Thoracic aorta (tissue), 2 donors: Measurements from ENCODE around the gene POLE2. TPM values are rescaled to one million over a fixed set of nuclear protein-coding genes. Genes with fewer than 3 reads are reported as not detected.
A peak's percentile ranks its signal among the peaks of the same experiment; 100 is the strongest.
"Not testable (repeated sequence)": the region's sequence is repeated elsewhere in the genome, so short reads cannot be mapped to it uniquely, and the experiment has no call there.

Source experiments
- ATAC-seq: fragments of 150-250 bp; one replicate; pipeline ENCODE4 v1.8.0; 2017; ENCODE audit warnings: low read depth; ENCODE audit not compliant: insufficient number of reproducible peaks, low FRiP score
- DNase-seq: peaks from one replicate; pipeline ENCODE4 v3.0.0-alpha.2; 2020; ENCODE audit warnings: low spot score
- H3K27ac ChIP-seq, 2 donors: fragments of 200-600 bp; sonication (generic); 1 replicate in 1 of 2; 2 replicates in 1 of 2; pipeline ENCODE4 v1.5.1; 2016; ENCODE audit warnings: mild to moderate bottlenecking in 2 of 2, moderate library complexity in 2 of 2
- H3K27me3 ChIP-seq: fragments of 200-600 bp; sonication (generic); replicated peaks from 2 replicates; pipeline ENCODE4 v1.6.0; 2016; ENCODE audit warnings: mild to moderate bottlenecking; ENCODE audit not compliant: insufficient read depth
- H3K36me3 ChIP-seq: fragments of 200-600 bp; sonication (generic); one replicate; pipeline ENCODE4 v1.5.1; 2016
- H3K4me1 ChIP-seq, 2 donors: fragments of 200-600 bp; sonication (generic); 1 replicate in 1 of 2; 2 replicates in 1 of 2; pipeline versions ENCODE4 v1.5.1 to v1.6.0; 2016; ENCODE audit warnings: low read depth in 2 of 2, mild to moderate bottlenecking in 1 of 2; ENCODE audit not compliant: control insufficient read depth in 1 of 2
- H3K4me3 ChIP-seq: fragments of 200-600 bp; sonication (generic); 2 replicates; pipeline ENCODE4 v1.5.1; 2016; ENCODE audit warnings: mild to moderate bottlenecking
- H3K9me3 ChIP-seq: fragments of 200-600 bp; sonication (generic); 2 replicates; pipeline ENCODE4 v1.5.1; 2016
- total RNA-seq, 2 donors: library from RNA; depleted of rRNA; stranded (reverse); fragments of >200 nt; gene quantifications; one replicate each; pipeline versions ENCODE4 v1.1.0 to v1.2.3, GENCODE V29; 2016
- TF ChIP-seq, protein P1 (sequence below): fragments of 200-600 bp; sonication (generic); IDR thresholded peaks from one replicate; pipeline ENCODE4 v1.5.1; 2019; ENCODE audit warnings: antibody characterized with exemption

Gene POLE2
- total RNA-seq, 2 donors from 2014 or later, result 0.27 to 9.1 TPM

DNA sequence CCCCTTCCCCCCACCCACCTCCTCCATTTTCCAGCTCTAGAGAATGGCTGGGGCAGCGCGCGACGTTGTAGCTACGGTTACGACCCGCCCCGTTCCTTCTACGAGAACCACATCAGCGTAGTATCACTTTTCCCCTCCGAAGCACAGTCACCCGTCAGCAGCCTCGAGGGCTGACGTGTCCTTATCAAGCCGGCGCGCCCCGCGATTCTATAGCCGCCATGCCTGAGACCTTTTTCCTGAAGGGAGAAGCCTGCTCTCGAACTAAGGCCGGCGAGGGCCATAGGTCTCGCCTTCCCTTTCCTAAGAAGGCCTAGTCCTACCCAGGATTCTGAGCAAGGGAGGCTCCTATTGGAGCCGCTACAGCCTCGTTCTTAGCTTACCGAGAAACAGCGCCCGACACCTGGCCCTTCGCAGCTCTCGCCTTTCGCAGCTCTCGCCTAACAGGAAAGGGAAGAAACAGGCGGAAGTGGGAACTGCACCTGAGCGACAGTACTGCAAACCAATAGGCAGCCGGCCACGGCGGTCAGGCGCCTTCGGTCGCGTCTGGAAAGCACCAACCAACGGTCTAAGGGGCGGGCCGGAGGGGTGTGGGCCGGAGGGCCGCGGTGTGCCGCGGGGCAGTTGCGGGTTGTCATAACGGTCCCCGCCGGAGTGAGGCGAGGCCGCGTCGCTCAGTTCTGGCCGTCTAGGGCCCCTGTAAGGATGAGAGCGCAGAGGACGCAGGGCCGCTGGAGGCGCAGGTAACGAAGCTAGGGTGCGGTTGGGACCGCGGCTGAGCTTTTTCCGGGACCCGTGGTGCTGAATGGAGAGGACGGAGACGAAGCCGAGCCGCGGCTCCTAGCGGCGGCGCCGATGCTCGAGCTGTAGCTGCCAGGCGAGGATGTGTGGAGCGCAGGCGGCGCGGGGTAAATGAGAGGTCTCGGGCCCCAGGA, 67.6 kb downstream of the POLE2 start, which contains the start of the genes MGAT2 and RPL36AL:
TSS of gene MGAT2 (plus strand) at position 618 of the 932 bp plus-strand sequence. CDS start 470 bp downstream, outside the sequence.
TSS of gene RPL36AL (minus strand) at position 445 of the 932 bp plus-strand sequence. CDS start 1,522 bp downstream, outside the sequence.
- H3K4me3 ChIP-seq, result peak within 1 kb of the TSS; percentile 95

DNA sequence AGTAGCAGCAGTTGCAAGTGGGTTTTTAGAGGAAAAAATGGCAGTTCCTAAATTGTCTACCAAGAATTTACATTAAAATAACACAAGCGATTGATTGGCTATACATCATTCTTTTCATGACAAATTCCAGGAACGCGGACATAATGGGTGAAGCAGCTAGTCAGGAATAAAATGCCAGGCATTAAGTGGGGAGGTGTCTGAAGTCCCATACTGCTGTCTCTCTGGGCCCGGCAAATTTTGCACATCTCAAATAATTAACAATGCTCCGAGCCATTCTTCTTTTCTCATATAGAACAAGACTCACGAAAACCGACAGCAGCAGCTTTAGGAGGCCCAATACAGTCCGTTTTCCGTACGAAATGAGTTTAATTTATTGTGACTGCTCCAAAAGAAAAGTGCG, 68.3 kb downstream of the POLE2 start:
- Histone ChIP-seq H3K9me3 (no peaks in the 10 kb centered on the region), H3K27me3 (no peaks in the 10 kb centered on the region), H3K36me3 (peaks cover 4% of the 10 kb centered on the region), H3K27ac (peak overlapping the region; percentile 96 to 98), H3K4me1 (peaks cover 31 to 50% of the 10 kb centered on the region in 2 donors), H3K4me3 (peak overlapping the region; percentile 95)
- no peak for ATAC-seq
- DNase-seq, result no peak
- TF ChIP-seq, protein P1, sequence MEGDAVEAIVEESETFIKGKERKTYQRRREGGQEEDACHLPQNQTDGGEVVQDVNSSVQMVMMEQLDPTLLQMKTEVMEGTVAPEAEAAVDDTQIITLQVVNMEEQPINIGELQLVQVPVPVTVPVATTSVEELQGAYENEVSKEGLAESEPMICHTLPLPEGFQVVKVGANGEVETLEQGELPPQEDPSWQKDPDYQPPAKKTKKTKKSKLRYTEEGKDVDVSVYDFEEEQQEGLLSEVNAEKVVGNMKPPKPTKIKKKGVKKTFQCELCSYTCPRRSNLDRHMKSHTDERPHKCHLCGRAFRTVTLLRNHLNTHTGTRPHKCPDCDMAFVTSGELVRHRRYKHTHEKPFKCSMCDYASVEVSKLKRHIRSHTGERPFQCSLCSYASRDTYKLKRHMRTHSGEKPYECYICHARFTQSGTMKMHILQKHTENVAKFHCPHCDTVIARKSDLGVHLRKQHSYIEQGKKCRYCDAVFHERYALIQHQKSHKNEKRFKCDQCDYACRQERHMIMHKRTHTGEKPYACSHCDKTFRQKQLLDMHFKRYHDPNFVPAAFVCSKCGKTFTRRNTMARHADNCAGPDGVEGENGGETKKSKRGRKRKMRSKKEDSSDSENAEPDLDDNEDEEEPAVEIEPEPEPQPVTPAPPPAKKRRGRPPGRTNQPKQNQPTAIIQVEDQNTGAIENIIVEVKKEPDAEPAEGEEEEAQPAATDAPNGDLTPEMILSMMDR, result no peak

More for the DNA sequence above, 67.6 kb downstream of the POLE2 start, which contains the start of the genes MGAT2 and RPL36AL:
- TF ChIP-seq, protein P1, result peak; percentile 33
- Histone ChIP-seq H3K36me3 (peaks cover 4% of the 10 kb centered on the region), H3K27me3 (no peaks in the 10 kb centered on the region), H3K4me1 (peaks cover 31 to 50% of the 10 kb centered on the region in 2 donors), H3K9me3 (no peaks in the 10 kb centered on the region), H3K27ac (peak within 1 kb of the TSS; percentile 96 to 98)
- ATAC-seq (peak; percentile 94), DNase-seq (peak; percentile 87)

DNA sequence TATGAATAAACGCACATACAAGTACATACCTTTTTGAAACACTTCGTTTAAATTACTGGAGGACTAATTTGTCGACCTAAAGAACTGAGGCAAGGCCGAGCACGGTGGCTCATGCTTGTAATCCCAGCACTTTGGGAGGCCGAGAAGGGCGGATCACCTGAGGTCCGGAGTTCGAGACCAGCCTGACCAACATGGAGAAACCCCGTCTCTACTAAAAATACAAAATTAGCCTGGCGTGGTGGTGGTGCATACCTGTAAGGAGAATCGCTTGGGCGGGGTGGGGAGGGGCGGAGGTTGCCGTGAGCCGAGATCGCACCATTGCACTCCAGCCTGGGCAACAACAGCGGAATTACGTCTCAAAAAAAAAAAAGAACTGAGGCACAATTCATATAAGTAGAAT, 68.7 kb downstream of the POLE2 start:
- Histone ChIP-seq H3K27ac (peak overlapping the region in 1 of 2 donors; percentile 98), H3K4me1 (peaks cover 31 to 48% of the 10 kb centered on the region in 2 donors), H3K4me3 (peak overlapping the region; percentile 95)
- H3K36me3 ChIP-seq, ATAC-seq, H3K9me3 ChIP-seq, H3K27me3 ChIP-seq, DNase-seq: not testable (repeated sequence)

DNA sequence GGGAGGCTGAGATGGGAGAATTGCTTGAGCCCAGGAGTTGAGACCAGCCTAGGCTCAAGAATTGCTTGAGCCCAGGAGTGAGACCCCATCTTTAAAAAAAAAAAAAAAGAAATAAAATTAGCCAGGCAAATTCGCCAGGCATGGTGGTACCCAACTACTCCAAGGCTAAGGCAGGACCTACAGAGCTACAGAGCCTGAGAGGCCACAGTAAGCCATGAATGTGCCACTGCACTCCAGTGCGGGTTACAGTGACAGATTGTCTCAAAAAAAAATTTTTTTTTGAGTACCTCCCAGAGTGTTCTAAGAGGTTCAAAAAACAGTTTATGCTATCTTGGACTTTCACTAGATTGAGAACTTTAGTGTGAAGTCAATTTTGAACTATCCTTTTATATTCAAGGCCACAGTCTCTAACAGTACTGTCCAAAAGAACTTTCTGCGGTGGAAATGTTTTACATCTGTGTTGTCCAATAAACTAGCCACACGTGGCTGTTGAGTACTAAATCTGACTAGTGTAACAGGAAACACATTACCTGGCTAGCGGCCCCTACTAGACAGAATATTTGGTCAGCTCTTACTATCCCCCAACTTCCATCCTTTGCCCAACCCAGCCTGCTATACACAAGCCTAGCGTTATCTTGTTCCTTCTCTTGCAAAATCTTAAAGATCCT, 70.0 kb downstream of the POLE2 start:
- Histone ChIP-seq H3K36me3 (peaks cover 4% of the 10 kb centered on the region), H3K27ac (no peak overlapping the region), H3K9me3 (no peaks in the 10 kb centered on the region), H3K27me3 (no peaks in the 10 kb centered on the region), H3K4me3 (no peak overlapping the region), H3K4me1 (peaks cover 20 to 35% of the 10 kb centered on the region in 2 donors)
- TF ChIP-seq, protein P1, result no peak
- DNase-seq (no peak), ATAC-seq (no peak)

DNA sequence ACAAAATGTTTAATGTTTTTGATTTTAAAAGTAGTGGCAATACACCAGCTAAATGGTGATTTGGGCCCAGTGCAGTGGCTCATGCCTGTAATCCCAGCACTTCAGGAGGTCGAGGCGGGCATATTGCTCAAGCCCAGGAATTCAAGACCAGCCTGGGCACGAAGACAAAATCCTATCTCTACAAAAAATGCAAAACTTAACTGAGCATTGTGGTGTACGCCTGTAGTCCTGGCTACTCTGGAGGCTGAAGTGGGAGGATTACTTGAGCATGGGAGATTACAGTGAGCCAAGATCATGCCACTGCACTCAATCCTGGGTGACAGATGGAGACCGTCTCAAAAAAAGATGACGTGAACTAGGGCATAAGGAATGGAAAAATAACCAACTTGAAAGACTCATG, 72.2 kb downstream of the POLE2 start:
- Histone ChIP-seq H3K27ac (no peak overlapping the region), H3K4me3 (no peak overlapping the region), H3K9me3 (no peaks in the 10 kb centered on the region), H3K36me3 (peaks cover 4% of the 10 kb centered on the region), H3K4me1 (peaks cover 6 to 17% of the 10 kb centered on the region in 2 donors), H3K27me3 (no peaks in the 10 kb centered on the region)
- TF ChIP-seq, protein P1, result no peak
- DNase-seq, result no peak
- ATAC-seq, result no peak
